Thyroid gland (tissue), 4 donors: ENCODE measurements around the gene ACSF3. TPM values are rescaled to one million over a fixed set of nuclear protein-coding genes. Genes with fewer than 3 reads are reported as not detected.

Experiments used
- DNase-seq, 2 donors: peaks; one replicate each; pipeline ENCODE4 v3.0.0-alpha.2; 2019
- H3K27ac ChIP-seq, 3 donors: fragments of 200-600 bp; sonication (generic); 1 replicate in 2 of 3; 2 replicates in 1 of 3; pipeline ENCODE4 v1.5.1; 2016 to 2019; ENCODE audit warnings: mild to moderate bottlenecking in 1 of 3, moderate library complexity in 1 of 3
- H3K27me3 ChIP-seq: fragments of 200-600 bp; sonication (generic); one replicate; pipeline ENCODE4 v1.5.1; 2019
- H3K36me3 ChIP-seq, 2 donors: fragments of 200-600 bp; sonication (generic); one replicate each; pipeline ENCODE4 v1.5.1; 2016 to 2019
- H3K4me1 ChIP-seq, 2 donors: fragments of 200-600 bp; sonication (generic); one replicate each; pipeline ENCODE4 v1.5.1; 2017 to 2019
- H3K4me3 ChIP-seq, 3 donors: fragments of 200-600 bp; sonication (generic); replicated peaks in 1 of 3; 1 replicate in 2 of 3; 2 replicates in 1 of 3; pipeline ENCODE4 v1.5.1; 2016; ENCODE audit warnings: mild to moderate bottlenecking in 1 of 3
- H3K9me3 ChIP-seq: fragments of 200-600 bp; sonication (generic); one replicate; pipeline ENCODE4 v1.5.1; 2017
- POLR2A ChIP-seq, 2 donors: fragments of 450-650 bp; IDR thresholded peaks; one replicate each; pipeline ENCODE4 v1.6.1; 2017; ENCODE audit warnings: antibody characterized with exemption in 2 of 2, mild to moderate bottlenecking in 2 of 2, moderate library complexity in 1 of 2
- whole genome bisulfite sequencing, 2 donors: methylation state at CpG; one replicate each; pipeline ENCODE4 v1.1.5; 2017; 5-methylcytosine and 5-hydroxymethylcytosine counted together
- intact Hi-C: fragments of 100-400 bp; cut with DNase I; formaldehyde crosslinking; loops from one replicate; pipeline ENCODE4 v1.15.1; 2023
- total RNA-seq, 4 donors: library from RNA; depleted of rRNA; stranded (reverse); fragments of >200 nt; gene quantifications; one replicate each; pipeline ENCODE4 v1.2.3, GENCODE V29; 2016
- TF ChIP-seq, protein P1 (sequence below), 6 experiments: fragments of 200-600 bp in 3 of 6; fragments of 450-650 bp in 3 of 6; sonication (generic) in 3 of 6; IDR thresholded peaks; one replicate each; pipeline ENCODE4 v1.5.1; 2016 to 2019; ENCODE audit warnings: antibody characterized with exemption in 6 of 6, mild to moderate bottlenecking in 2 of 6, inconsistent platforms in 1 of 6, moderate library complexity in 1 of 6

The ACSF3 gene
- total RNA-seq, 4 donors from 2014 or later = 30.1 to 51.2 (median 33.4) TPM

DNA sequence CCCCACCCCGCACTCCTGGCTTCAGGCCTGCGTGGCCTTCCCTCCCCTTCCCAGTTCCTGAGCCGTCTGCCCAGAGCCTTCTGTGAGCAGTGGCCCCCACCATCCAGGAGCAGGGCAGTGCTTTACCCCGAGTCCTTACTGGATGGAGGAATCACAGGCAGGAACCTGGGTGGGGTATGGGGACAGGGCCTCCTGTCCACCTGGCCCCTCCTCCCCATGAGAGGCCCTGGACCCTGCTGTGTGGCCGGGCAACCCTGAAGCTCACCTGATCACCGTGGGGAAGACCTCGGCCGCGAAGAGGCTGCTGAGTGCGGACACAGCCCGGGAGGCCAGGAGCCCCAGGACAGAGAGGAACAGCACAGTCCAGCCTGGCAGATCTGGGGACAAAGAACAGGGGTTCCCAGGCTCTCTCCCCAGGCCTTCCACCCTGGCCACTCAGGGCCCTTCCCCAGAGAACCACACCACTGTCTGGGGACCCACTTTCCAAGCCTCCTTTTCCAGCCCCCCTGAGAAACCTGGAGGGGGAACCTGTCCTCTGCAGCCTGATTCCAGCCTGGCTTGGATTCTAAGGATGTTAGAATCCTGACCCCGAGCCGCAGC, 103.5 kb downstream of the ACSF3 start:
- no peak for DNase-seq
- no peak overlapping the region for H3K27ac ChIP-seq
- H3K36me3 ChIP-seq = no peaks in the 10 kb centered on the region
- no peak overlapping the region for H3K4me3 ChIP-seq
- no peaks in the 10 kb centered on the region for H3K27me3 ChIP-seq
- TF ChIP-seq, protein P1, sequence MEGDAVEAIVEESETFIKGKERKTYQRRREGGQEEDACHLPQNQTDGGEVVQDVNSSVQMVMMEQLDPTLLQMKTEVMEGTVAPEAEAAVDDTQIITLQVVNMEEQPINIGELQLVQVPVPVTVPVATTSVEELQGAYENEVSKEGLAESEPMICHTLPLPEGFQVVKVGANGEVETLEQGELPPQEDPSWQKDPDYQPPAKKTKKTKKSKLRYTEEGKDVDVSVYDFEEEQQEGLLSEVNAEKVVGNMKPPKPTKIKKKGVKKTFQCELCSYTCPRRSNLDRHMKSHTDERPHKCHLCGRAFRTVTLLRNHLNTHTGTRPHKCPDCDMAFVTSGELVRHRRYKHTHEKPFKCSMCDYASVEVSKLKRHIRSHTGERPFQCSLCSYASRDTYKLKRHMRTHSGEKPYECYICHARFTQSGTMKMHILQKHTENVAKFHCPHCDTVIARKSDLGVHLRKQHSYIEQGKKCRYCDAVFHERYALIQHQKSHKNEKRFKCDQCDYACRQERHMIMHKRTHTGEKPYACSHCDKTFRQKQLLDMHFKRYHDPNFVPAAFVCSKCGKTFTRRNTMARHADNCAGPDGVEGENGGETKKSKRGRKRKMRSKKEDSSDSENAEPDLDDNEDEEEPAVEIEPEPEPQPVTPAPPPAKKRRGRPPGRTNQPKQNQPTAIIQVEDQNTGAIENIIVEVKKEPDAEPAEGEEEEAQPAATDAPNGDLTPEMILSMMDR (IDR thresholded peaks at IDR 0.05) = no peak
- no peak for TF ChIP-seq POLR2A (IDR thresholded peaks at IDR 0.05)
- 82 to 87% methylated on average over 8 to 13 of the region's 13 CpGs for WGBS, 2 donors
- intact Hi-C loops = no loop called here
- peaks cover 2 to 6% of the 10 kb centered on the region in 2 donors for H3K4me1 ChIP-seq
- H3K9me3 ChIP-seq = no peaks in the 10 kb centered on the region

DNA sequence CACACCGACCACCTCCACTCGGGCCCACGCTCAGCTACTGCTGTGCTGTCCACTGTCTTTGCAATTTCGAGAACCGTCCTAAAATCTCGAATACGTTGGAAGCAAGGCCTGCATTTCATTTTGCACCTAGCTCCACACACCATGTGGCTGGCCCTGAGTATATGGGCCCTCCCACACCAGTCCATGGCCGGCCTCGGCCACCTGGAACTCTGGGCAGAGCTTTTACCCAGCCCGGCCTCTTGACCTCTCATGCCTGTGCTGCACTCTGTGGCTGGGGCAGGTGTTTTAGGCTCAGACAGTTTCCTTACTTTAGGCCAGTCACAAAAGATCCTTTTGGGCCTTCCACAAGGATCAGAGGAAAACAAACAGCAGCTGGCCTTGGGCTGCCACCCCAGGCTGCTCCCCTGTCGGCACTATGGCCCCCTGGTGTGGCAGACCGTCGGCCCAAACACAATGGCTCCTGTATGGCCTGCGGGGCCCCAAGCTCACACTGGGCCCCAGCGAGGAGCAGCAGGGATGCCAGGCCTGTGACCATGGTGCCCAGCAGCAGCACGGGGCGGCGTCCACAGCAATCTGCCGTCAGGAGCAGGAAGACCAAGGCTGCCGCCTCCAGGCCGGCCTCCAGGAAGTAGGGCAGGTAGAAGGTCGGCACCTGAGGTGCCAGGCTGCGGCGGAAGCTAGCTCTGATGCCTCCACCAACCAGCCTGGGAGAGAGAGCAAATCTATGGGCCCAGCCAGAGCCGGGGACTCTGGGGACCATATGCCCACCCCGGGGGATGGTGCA, 104.2 kb downstream of the ACSF3 start:
- Histone ChIP-seq H3K9me3 (no peaks in the 10 kb centered on the region), H3K27me3 (peaks cover 4% of the 10 kb centered on the region), H3K36me3 (no peaks in the 10 kb centered on the region), H3K4me3 (no peak overlapping the region), H3K4me1 (peaks cover 0 to 4% of the 10 kb centered on the region in 2 donors), H3K27ac (no peak overlapping the region)
- intact Hi-C loops = no loop called here
- 90 to 91% methylated on average over 10 to 12 of the region's 26 CpGs for WGBS, 2 donors
- no peak for TF ChIP-seq POLR2A (IDR thresholded peaks at IDR 0.05)
- TF ChIP-seq, protein P1 (IDR thresholded peaks at IDR 0.05) = no peak
- DNase-seq = no peak

DNA sequence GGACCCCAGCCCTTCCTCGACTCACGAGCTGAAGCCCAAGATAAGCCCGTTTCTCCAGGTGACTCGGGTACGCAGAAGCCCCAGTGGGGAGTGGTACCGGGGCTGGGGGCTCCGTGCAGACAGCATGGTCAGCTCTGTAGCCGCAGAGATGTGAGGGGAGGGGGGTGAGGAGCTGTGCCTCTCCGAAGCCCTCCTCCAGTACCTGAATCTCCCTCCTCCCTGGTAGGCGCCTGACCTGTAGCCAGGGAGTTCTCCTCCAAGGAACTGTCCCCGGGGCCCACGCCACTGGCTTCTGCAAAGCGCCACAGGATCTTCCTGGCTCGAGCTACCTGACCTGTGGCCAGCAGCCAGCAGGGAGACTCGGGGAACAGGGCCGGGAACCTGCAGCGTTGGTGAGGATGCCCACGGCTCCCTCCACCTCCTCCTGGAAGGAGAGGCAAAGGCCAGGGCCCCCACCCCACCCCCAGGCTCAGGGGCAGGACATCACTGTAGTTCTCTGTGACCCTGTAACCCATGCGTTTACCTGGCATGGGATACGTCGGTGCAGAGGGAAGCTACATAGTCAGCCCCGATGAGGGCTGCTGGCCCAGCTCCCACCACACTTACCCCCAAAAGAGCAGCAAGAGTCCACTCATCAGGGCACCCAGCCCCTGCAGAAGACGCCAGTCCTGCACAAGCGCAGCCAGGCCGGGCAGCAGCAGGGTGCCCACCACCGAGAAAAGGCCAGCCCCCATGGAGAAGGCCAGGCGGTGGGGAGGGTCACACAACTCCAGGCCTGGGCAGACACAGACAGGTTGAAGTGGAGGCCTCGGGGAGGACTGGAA, 105.0 kb downstream of the ACSF3 start:
- H3K27ac ChIP-seq = no peak overlapping the region
- peaks cover 0 to 4% of the 10 kb centered on the region in 2 donors for H3K4me1 ChIP-seq
- WGBS, 2 donors = 90 to 93% methylated on average over 13 to 15 of the region's 28 CpGs
- no peaks in the 10 kb centered on the region for H3K36me3 ChIP-seq
- peaks cover 11% of the 10 kb centered on the region for H3K27me3 ChIP-seq
- intact Hi-C loops = no loop called here
- no peak for TF ChIP-seq POLR2A (IDR thresholded peaks at IDR 0.05)
- no peak for DNase-seq
- no peak overlapping the region for H3K4me3 ChIP-seq
- no peaks in the 10 kb centered on the region for H3K9me3 ChIP-seq

DNA sequence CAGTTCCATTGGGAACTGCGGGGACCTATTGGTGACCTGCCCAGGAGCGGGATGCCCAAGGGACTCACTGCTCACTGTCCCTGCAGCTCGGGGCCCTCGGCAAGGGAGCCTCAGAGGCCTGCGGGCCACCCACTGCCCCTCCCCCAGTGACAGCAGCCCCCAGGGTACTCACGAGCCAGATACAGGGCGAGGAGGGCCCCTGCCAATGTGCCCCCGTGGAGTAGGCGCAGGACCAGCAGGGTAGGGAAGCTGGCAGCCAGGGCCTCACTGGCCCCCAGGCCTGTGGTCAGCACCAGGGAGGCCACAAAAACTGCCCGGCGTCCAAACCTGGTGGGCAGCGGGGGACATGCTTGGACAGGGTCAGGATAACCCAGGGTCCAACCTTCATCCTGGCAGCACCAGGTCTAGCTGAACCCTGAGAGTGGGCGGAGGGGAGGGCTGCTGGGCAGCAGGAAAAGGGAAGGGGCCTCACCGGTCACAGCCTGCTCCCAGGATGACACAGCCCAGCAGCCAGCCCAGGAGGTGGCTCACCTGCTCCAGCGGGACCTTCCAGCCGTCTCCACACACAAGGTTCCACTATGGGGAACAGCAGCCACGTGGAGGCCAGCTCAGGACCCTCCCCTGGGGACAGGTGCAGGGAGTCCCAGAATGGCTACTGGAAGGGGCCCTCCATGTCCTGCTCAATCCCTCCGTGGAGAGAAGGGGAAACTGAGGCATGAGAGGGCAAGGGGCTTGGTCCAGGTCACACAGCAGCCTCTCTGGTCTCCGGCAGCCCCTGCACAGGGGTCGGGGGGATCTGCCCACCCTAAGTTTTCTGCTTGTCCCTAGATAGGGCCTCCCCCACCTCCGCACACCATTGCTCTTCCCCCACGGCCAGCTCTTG, 105.8 kb downstream of the ACSF3 start:
- no peak for TF ChIP-seq POLR2A (IDR thresholded peaks at IDR 0.05)
- TF ChIP-seq, protein P1 (IDR thresholded peaks at IDR 0.05) = no peak
- 74 to 85% methylated on average over 8 to 9 of the region's 22 CpGs for WGBS, 2 donors
- Histone ChIP-seq H3K9me3 (no peaks in the 10 kb centered on the region), H3K27ac (no peak overlapping the region), H3K27me3 (peaks cover 17% of the 10 kb centered on the region), H3K36me3 (no peaks in the 10 kb centered on the region), H3K4me1 (peaks cover 0 to 4% of the 10 kb centered on the region in 2 donors), H3K4me3 (no peak overlapping the region)
- intact Hi-C loops = no loop called here
- no peak for DNase-seq
